Karpas-422 (cell line): ENCODE data around the gene FBXO28. TPM values are rescaled to one million over a fixed set of nuclear protein-coding genes. Genes with fewer than 3 reads are reported as not detected.

Experiments used
- DNase-seq: peaks from one replicate; pipeline ENCODE4 v3.0.0-alpha.2; 2015
- H2AFZ ChIP-seq: fragments of 200-600 bp; sonication (generic); 2 replicates; pipeline ENCODE4 v1.6.1; 2014; ENCODE audit warnings: antibody characterized with exemption, low read length, mixed read lengths
- H3K27ac ChIP-seq: fragments of 200-600 bp; sonication (generic); 2 replicates; pipeline ENCODE4 v1.5.1; 2014; ENCODE audit warnings: mild to moderate bottlenecking, low read length, moderate library complexity
- H3K27me3 ChIP-seq: fragments of 200-600 bp; sonication (generic); 2 replicates; pipeline ENCODE4 v1.6.1; 2014; ENCODE audit warnings: low read length, mixed read lengths
- H3K36me3 ChIP-seq: fragments of 200-600 bp; sonication (generic); 2 replicates; pipeline ENCODE4 v1.6.1; 2014; ENCODE audit warnings: low read length, mixed read lengths; ENCODE audit not compliant: insufficient read depth
- H3K4me1 ChIP-seq: fragments of 200-600 bp; sonication (generic); 2 replicates; pipeline ENCODE4 v1.6.1; 2014; ENCODE audit warnings: mild to moderate bottlenecking, low read length, mixed read lengths
- H3K4me2 ChIP-seq: fragments of 200-600 bp; sonication (generic); 2 replicates; pipeline ENCODE4 v1.6.1; 2014; ENCODE audit warnings: low read length, low read depth, mild to moderate bottlenecking; ENCODE audit not compliant: poor library complexity, severe bottlenecking
- H3K4me3 ChIP-seq: fragments of 200-600 bp; sonication (generic); 2 replicates; pipeline ENCODE4 v1.5.1; 2014; ENCODE audit warnings: mild to moderate bottlenecking, antibody characterized with exemption, low read length, mixed read lengths
- H3K79me2 ChIP-seq: fragments of 200-600 bp; sonication (generic); 2 replicates; pipeline ENCODE4 v1.6.1; 2014; ENCODE audit warnings: mild to moderate bottlenecking, low read length, mixed read lengths
- H3K9ac ChIP-seq: fragments of 200-600 bp; sonication (generic); 2 replicates; pipeline ENCODE4 v1.6.0; 2014; ENCODE audit warnings: low read length
- H3K9me2 ChIP-seq: fragments of 200-600 bp; sonication (generic), shearing (Covaris generic); replicated peaks from 2 replicates; pipeline ENCODE4 v1.6.0; 2014; ENCODE audit warnings: mild to moderate bottlenecking, low read length, moderate library complexity; ENCODE audit not compliant: insufficient read depth
- H3K9me3 ChIP-seq: fragments of 300-700, 200-600 bp; sonication (generic); 2 replicates; pipeline ENCODE4 v1.6.1; 2014; ENCODE audit warnings: low read length, mixed read lengths
- H4K20me1 ChIP-seq: fragments of 200-600 bp; sonication (generic); 2 replicates; pipeline ENCODE4 v1.6.1; 2014; ENCODE audit warnings: mild to moderate bottlenecking, antibody characterized with exemption, low read length, low read depth; ENCODE audit not compliant: insufficient read depth
- total RNA-seq: library from RNA; depleted of rRNA; stranded (reverse); fragments of >200 nt; shearing (Covaris generic); gene quantifications from 2 replicates; pipeline ENCODE4 v1.2.3, GENCODE V29; 2014; ENCODE audit warnings: low replicate concordance

Gene FBXO28
- total RNA-seq, 1 experiment from 2014 or later: 33.4 TPM

DNA sequence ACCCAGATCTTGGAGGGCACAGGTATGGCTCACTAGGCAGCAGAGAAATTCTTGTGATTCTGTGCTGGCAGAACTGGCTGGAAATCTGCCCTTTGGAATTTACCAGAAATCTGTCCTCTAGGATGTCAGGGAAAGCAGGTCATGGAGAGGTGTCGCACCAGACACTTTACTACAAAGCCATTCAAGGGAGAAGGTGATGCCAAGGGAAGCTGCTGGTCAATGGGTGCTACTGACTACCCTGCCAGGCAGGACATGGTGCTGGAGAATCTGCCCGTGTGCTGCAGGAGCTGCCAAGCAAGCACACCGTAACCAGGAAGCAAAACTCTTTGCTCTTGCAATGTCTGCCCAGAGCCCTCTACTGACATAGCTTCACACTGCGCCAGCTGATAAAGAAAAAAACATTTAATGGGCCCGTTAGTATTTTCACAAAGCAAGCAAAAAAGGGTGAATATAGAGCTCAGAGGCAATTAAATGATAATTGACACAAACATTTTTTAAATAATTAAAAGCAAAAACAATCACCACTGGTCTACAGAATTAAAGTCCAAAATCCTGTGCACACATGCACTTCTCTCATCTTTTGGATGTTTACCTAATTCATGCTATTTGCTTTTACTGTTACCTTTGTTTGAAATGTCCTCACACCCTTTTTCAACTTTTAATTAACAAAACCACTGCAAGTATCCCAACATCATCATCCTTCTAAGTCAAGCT lies 7.2 kb upstream of the FBXO28 start:
- Histone ChIP-seq H3K27ac (no peak overlapping the region), H3K4me3 (no peak overlapping the region), H4K20me1 (no peaks in the 10 kb centered on the region), H3K9me3 (no peaks in the 10 kb centered on the region), H3K27me3 (no peaks in the 10 kb centered on the region), H3K79me2 (no peaks in the 10 kb centered on the region), H3K9me2 (no peaks in the 10 kb centered on the region), H3K9ac (no peak overlapping the region), H3K4me2 (peak overlapping the region; percentile 48), H3K4me1 (peaks cover 4% of the 10 kb centered on the region), H3K36me3 (no peaks in the 10 kb centered on the region), H2AFZ (peak overlapping the region; percentile 77)
- DNase-seq: peak; percentile 79

DNA sequence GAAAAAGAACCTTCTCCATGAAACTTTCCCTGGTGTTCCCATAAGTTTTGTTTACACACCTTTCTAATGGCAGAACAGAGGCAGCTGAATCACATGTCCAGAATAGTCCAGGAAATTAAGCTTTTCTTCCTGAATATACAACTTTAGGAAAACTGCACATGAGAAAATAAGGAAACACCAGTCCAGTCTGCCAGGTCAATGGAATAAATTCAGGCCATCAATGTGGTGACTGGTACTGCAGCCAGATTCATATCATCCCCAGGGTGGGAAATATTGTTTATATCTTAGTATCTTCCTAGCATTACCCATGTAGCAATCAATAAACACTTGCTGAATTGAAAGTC lies 6.7 kb upstream of the FBXO28 start:
- Histone ChIP-seq H3K9ac (no peak overlapping the region), H3K27ac (no peak overlapping the region), H2AFZ (peak overlapping the region; percentile 77; the same call in 1 of the 2 replicates), H3K27me3 (no peaks in the 10 kb centered on the region), H4K20me1 (no peaks in the 10 kb centered on the region), H3K4me2 (no peak overlapping the region), H3K9me2 (no peaks in the 10 kb centered on the region), H3K9me3 (no peaks in the 10 kb centered on the region), H3K4me3 (no peak overlapping the region), H3K79me2 (no peaks in the 10 kb centered on the region), H3K4me1 (peaks cover 4% of the 10 kb centered on the region), H3K36me3 (no peaks in the 10 kb centered on the region)
- DNase-seq: no peak

DNA sequence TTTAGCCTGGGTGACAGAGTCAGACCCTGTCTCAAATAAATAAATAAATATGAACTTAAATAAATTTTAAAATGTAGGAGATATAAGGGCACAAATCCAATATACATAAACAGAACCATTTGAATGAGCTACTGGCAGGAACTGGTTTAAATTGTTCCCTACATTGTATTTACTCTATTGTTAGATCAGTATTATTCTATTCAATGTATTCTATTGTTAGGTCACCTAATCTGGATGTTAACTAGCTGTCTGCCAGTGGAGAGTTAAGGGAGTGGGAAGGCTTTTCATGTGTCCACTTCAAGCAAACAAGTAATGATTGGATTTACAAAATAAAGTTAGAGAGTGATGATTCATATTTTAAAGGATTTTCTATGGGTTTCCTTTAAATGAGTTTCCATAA lies 4.9 kb upstream of the FBXO28 start:
- no peaks in the 10 kb centered on the region for H3K9me2 ChIP-seq

DNA sequence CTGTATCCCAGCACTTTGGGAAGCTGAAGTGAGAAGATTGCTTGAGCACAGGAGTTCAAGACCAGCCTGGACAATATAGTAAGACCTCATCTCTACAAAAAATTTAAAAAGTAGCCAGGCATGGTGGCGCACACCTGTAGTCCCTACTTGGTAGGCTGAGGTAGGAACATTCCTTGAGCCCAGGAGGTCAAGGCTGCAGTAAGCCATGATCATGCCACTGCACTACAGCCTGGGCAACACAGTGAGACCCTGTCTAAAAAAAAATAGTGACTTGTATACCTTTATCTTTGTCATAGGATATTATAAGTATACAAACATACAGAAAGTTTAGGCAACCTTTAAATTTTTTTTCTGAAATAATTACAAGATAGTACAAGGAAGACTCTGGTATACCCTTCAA lies 3.9 kb upstream of the FBXO28 start:
- no peak overlapping the region for H2AFZ ChIP-seq
- no peaks in the 10 kb centered on the region for H3K9me3 ChIP-seq
- no peaks in the 10 kb centered on the region for H3K9me2 ChIP-seq
- H3K79me2 ChIP-seq: peaks cover 10% of the 10 kb centered on the region
- H3K27ac ChIP-seq: no peak overlapping the region
- no peaks in the 10 kb centered on the region for H3K36me3 ChIP-seq
- H4K20me1 ChIP-seq: 0 out of 2 replicates have a peak, but pooled peaks cover under 1% of the 10 kb centered on the region
- no peak overlapping the region for H3K9ac ChIP-seq
- DNase-seq: no peak
- H3K27me3 ChIP-seq: no peaks in the 10 kb centered on the region
- no peak overlapping the region for H3K4me3 ChIP-seq
- no peak overlapping the region for H3K4me2 ChIP-seq
- peaks cover 11% of the 10 kb centered on the region for H3K4me1 ChIP-seq

More for the DNA sequence above, 4.9 kb upstream of the FBXO28 start:
- Histone ChIP-seq H3K4me2 (no peak overlapping the region), H3K4me3 (no peak overlapping the region), H2AFZ (no peak overlapping the region), H4K20me1 (no peaks in the 10 kb centered on the region), H3K9ac (no peak overlapping the region), H3K27ac (no peak overlapping the region), H3K27me3 (no peaks in the 10 kb centered on the region), H3K9me3 (no peaks in the 10 kb centered on the region), H3K36me3 (no peaks in the 10 kb centered on the region), H3K4me1 (peaks cover 10% of the 10 kb centered on the region), H3K79me2 (peaks cover under 1% of the 10 kb centered on the region)
- no peak for DNase-seq

DNA sequence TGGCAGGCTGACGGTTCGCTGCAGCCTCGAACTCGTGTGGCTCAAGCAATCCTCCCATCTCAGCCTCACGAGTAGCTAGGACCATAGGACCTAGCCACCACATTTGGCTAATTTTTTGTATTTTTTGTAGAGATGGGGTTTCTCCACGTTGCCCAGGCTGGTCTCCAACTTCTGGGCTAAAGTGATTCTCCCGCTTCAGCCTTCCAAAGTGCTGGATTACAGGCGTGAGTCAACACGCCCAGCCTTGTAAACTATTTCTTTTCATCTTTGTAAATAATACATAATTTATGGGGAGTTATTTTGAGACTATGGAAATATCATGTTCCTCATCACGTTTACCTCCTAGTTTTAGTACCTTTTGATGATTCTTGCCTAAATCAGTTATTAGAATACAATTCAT lies 906 bp upstream of the FBXO28 start:
- DNase-seq: no peak
- no peaks in the 10 kb centered on the region for H3K27me3 ChIP-seq
- H3K27ac ChIP-seq: no peak overlapping the region
- H3K9me2 ChIP-seq: no peaks in the 10 kb centered on the region
- H3K4me1 ChIP-seq: peaks cover 24% of the 10 kb centered on the region
- H3K36me3 ChIP-seq: no peaks in the 10 kb centered on the region
- peak overlapping the region; percentile 84; the same call in 1 of the 2 replicates for H3K4me3 ChIP-seq
- no peak overlapping the region for H2AFZ ChIP-seq
- H3K9me3 ChIP-seq: no peaks in the 10 kb centered on the region
- H3K9ac ChIP-seq: no peak overlapping the region
- H3K4me2 ChIP-seq: peak overlapping the region; percentile 96
- H4K20me1 ChIP-seq: peaks cover 11% of the 10 kb centered on the region; the same call in 1 of the 2 replicates
- peaks cover 37% of the 10 kb centered on the region for H3K79me2 ChIP-seq

DNA sequence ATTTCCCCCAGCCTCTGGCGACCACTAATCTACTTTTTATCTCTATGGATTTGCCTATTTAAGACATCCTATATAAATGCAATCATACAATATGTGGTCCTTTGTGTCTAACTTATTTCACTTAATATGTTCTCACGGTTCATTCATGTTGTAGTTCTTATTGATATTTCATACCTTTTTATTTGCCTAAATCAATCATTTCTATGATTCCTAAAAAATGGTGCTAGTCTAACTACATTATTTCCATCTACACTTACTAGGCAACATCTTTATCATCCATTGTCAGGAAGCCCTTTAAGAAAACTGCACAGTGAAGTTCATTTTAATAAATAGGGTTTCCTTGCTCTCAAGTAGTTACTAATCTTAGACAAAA lies 380 bp upstream of the FBXO28 start:
- H3K79me2 ChIP-seq: peaks cover 42% of the 10 kb centered on the region
- peak overlapping the region; percentile 84 for H3K4me3 ChIP-seq
- H3K36me3 ChIP-seq: peaks cover under 1% of the 10 kb centered on the region; the same call in 1 of the 2 replicates
- no peak overlapping the region for H3K27ac ChIP-seq
- H2AFZ ChIP-seq: peak overlapping the region; percentile 54
- H3K9me3 ChIP-seq: no peaks in the 10 kb centered on the region
- peaks cover 24% of the 10 kb centered on the region for H3K4me1 ChIP-seq
- H4K20me1 ChIP-seq: peaks cover 11% of the 10 kb centered on the region; the same call in 1 of the 2 replicates
- no peak for DNase-seq
- no peaks in the 10 kb centered on the region for H3K27me3 ChIP-seq
- peak overlapping the region; percentile 96 for H3K4me2 ChIP-seq
- no peaks in the 10 kb centered on the region for H3K9me2 ChIP-seq
- H3K9ac ChIP-seq: peak overlapping the region; percentile 94

DNA sequence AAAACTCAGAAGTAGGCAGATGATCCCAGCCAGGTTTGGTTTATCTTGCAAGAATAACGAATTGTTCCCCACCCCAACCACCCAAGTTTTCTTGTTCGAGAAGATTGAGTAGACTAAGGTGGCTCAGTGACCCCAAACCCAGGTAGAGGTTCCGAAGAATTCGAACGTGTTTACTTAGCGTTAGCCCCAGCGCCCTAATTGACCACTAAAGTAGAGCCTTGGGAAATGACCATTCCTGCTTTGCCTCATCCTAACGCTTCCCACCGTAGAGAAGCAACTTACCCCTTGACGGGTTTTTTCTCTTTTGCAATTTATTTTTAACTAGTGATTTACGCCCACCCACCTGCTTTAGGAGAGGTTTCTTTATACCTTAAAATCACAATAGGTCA lies 870 bp downstream of the FBXO28 start:
- Histone ChIP-seq H3K9me3 (no peaks in the 10 kb centered on the region), H3K4me2 (peak overlapping the region; percentile 96), H3K4me3 (peak overlapping the region; percentile 84), H3K27ac (peak overlapping the region; percentile 66), H2AFZ (no peak overlapping the region), H4K20me1 (peaks cover 11% of the 10 kb centered on the region; the same call in 1 of the 2 replicates), H3K4me1 (peaks cover 24% of the 10 kb centered on the region), H3K9me2 (no peaks in the 10 kb centered on the region), H3K9ac (peak overlapping the region; percentile 94), H3K27me3 (no peaks in the 10 kb centered on the region), H3K36me3 (peaks cover 8% of the 10 kb centered on the region; the same call in 1 of the 2 replicates), H3K79me2 (peaks cover 53% of the 10 kb centered on the region)
- DNase-seq: no peak

DNA sequence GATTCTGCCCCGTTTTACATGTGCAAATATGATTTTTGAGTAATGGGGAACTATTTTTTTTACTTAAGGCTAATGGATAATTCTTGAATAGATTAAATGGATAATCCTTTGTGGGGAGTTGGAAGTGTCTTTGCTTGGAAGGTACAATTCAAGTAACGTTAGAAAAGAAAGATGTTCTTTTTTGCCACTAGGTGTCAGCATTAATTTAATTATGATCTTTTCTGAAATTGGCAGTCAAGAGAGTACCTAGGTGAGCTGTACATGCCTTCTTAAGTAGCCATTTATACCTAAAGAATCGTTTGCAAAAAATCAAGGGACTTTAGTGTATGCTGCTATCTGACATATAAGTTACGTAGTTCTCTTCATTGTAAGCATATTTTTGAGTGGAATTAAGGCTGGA lies 2.2 kb downstream of the FBXO28 start:
- H4K20me1 ChIP-seq: peaks cover 11% of the 10 kb centered on the region; the same call in 1 of the 2 replicates
- H3K27me3 ChIP-seq: no peaks in the 10 kb centered on the region
- H3K4me1 ChIP-seq: peaks cover 24% of the 10 kb centered on the region
- peak overlapping the region; percentile 84 for H3K4me3 ChIP-seq
- peaks cover 66% of the 10 kb centered on the region for H3K79me2 ChIP-seq
- H3K9me3 ChIP-seq: no peaks in the 10 kb centered on the region
- H3K9me2 ChIP-seq: no peaks in the 10 kb centered on the region
- peak overlapping the region; percentile 96 for H3K4me2 ChIP-seq
- H3K36me3 ChIP-seq: peaks cover 11% of the 10 kb centered on the region; the same call in 1 of the 2 replicates
- H3K9ac ChIP-seq: 0 out of 2 replicates have a peak overlapping the region, but pooled peaks have one; percentile 11
- H2AFZ ChIP-seq: no peak overlapping the region
- peak; percentile 88 for DNase-seq
- H3K27ac ChIP-seq: no peak overlapping the region
